ENCODE data around the gene EID2B.

EID2B gene

DNA sequence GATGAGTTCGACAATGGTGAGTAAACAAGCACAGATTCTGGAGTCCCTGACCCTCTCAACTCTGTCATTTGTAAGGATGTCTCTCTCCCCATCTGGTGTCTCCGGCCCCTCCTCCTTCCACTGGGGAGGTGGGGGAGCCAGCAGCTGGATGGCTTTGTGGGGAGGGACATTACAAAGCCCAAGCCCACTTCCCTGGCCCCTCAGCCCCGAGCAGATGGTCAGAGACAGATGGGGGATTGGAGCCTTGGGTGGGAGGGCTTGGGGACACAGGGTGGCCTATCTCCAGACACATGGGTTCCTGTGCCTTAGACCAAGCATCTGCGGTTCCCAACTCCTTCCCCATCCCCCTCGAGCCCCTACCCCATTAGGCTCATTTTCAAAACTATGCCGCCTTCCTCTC is 49.5 kb downstream of the EID2B start:
- ChIA-PET CTCF (interaction anchor here (1.1 kb wide), 1 partner anchor 9 kb away, joined by 5 read pairs; no protein-coding TSS in a partner anchor), POLR2A (interaction anchor here (0.6 to 2.9 kb wide), 3 partner anchors 14 to 44 kb away, joined by 3 to 11 read pairs (median 6); partner anchors contain the start of gene DLL3)
- TF ChIP-seq ZNF394 (tag by site-specific recombination; IDR thresholded peaks at IDR 0.05; ENCODE audit: borderline replicate concordance) (no peak), ZBTB20 (tag by site-specific recombination; IDR thresholded peaks at IDR 0.05) (no peak), KLF1 (tag by site-specific recombination; IDR thresholded peaks at IDR 0.05) (no peak), ZFP37 (tag by site-specific recombination; IDR thresholded peaks at IDR 0.05) (no peak), HOXC10 (CRISPR knock-in tag; IDR thresholded peaks at IDR 0.05) (no peak), ZBTB8A (tag by site-specific recombination; IDR thresholded peaks at IDR 0.05) (no peak), ZNF221 (tag by site-specific recombination; IDR thresholded peaks at IDR 0.05; ENCODE audit: borderline replicate concordance) (no peak), ZNF623 (tag by site-specific recombination; IDR thresholded peaks at IDR 0.05) (no peak), GLI4 (tag by site-specific recombination; IDR thresholded peaks at IDR 0.05) (no peak), ZNF830 (tag by site-specific recombination; IDR thresholded peaks at IDR 0.05; ENCODE audit: low read depth) (no peak)
- TF ChIP-seq, protein P1, sequence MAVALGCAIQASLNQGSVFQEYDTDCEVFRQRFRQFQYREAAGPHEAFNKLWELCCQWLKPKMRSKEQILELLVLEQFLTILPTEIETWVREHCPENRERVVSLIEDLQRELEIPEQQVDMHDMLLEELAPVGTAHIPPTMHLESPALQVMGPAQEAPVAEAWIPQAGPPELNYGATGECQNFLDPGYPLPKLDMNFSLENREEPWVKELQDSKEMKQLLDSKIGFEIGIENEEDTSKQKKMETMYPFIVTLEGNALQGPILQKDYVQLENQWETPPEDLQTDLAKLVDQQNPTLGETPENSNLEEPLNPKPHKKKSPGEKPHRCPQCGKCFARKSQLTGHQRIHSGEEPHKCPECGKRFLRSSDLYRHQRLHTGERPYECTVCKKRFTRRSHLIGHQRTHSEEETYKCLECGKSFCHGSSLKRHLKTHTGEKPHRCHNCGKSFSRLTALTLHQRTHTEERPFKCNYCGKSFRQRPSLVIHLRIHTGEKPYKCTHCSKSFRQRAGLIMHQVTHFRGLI (tag by site-specific recombination; IDR thresholded peaks at IDR 0.05) = no peak
- TF ChIP-seq, protein P2, sequence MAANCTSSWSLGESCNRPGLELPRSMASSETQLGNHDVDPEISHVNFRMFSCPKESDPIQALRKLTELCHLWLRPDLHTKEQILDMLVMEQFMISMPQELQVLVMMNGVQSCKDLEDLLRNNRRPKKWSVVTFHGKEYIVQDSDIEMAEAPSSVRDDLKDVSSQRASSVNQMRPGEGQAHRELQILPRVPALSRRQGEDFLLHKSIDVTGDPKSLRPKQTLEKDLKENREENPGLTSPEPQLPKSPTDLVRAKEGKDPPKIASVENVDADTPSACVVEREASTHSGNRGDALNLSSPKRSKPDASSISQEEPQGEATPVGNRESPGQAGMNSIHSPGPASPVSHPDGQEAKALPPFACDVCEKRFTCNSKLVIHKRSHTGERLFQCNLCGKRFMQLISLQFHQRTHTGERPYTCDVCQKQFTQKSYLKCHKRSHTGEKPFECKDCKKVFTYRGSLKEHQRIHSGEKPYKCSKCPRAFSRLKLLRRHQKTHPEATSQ (tag by site-specific recombination; IDR thresholded peaks at IDR 0.05) = no peak

GRCh38 chr19:39481676-39482075 is 51.0 kb downstream of the EID2B start:
- ChIA-PET CTCF (interaction anchor here (0.8 to 1.1 kb wide), 5 partner anchors 14 to 58 kb away, joined by 3 to 6 read pairs (median 3); partner anchors contain the start of genes EID2 and EID2B), POLR2A (interaction anchor here (0.9 to 1.6 kb wide), 7 partner anchors 17 to 51 kb away, joined by 3 to 7 read pairs (median 5); partner anchors contain the start of genes DLL3, EID2B and RPS16)
- H3K4me3 ChIP-seq (ENCODE audit: low read depth, low read length) = peak overlapping the region; percentile 65
- peaks cover 41 to 61% of the 10 kb centered on the region in 2 experiments for H3K36me3 ChIP-seq (ENCODE audit: control insufficient read depth in 2 of 2, insufficient read depth in 1 of 2, low read length in 2 of 2)
- TF ChIP-seq ZNF776 (tag by site-specific recombination; IDR thresholded peaks at IDR 0.05; ENCODE audit: borderline replicate concordance) (no peak), ZFP41 (tag by site-specific recombination; IDR thresholded peaks at IDR 0.05; ENCODE audit: borderline replicate concordance) (no peak), ZNF837 (tag by site-specific recombination; IDR thresholded peaks at IDR 0.05) (no peak), ZNF560 (tag by site-specific recombination; IDR thresholded peaks at IDR 0.05; ENCODE audit: borderline replicate concordance) (no peak), ZNF311 (tag by site-specific recombination; IDR thresholded peaks at IDR 0.05; ENCODE audit: borderline replicate concordance) (no peak), ZFP3 (tag by site-specific recombination; IDR thresholded peaks at IDR 0.05; ENCODE audit: low read depth) (no peak), GLI4 (tag by site-specific recombination; IDR thresholded peaks at IDR 0.05) (no peak), ZNF214 (tag by site-specific recombination; IDR thresholded peaks at IDR 0.05; ENCODE audit: borderline replicate concordance) (no peak), REPIN1 (tag by site-specific recombination; IDR thresholded peaks at IDR 0.05; ENCODE audit: low read depth) (no peak), ZNF843 (tag by site-specific recombination; IDR thresholded peaks at IDR 0.05) (no peak)
- TF ChIP-seq, protein P3, sequence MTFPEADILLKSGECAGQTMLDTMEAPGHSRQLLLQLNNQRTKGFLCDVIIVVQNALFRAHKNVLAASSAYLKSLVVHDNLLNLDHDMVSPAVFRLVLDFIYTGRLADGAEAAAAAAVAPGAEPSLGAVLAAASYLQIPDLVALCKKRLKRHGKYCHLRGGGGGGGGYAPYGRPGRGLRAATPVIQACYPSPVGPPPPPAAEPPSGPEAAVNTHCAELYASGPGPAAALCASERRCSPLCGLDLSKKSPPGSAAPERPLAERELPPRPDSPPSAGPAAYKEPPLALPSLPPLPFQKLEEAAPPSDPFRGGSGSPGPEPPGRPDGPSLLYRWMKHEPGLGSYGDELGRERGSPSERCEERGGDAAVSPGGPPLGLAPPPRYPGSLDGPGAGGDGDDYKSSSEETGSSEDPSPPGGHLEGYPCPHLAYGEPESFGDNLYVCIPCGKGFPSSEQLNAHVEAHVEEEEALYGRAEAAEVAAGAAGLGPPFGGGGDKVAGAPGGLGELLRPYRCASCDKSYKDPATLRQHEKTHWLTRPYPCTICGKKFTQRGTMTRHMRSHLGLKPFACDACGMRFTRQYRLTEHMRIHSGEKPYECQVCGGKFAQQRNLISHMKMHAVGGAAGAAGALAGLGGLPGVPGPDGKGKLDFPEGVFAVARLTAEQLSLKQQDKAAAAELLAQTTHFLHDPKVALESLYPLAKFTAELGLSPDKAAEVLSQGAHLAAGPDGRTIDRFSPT (tag by site-specific recombination; IDR thresholded peaks at IDR 0.05) = no peak
- TF ChIP-seq, protein P4, sequence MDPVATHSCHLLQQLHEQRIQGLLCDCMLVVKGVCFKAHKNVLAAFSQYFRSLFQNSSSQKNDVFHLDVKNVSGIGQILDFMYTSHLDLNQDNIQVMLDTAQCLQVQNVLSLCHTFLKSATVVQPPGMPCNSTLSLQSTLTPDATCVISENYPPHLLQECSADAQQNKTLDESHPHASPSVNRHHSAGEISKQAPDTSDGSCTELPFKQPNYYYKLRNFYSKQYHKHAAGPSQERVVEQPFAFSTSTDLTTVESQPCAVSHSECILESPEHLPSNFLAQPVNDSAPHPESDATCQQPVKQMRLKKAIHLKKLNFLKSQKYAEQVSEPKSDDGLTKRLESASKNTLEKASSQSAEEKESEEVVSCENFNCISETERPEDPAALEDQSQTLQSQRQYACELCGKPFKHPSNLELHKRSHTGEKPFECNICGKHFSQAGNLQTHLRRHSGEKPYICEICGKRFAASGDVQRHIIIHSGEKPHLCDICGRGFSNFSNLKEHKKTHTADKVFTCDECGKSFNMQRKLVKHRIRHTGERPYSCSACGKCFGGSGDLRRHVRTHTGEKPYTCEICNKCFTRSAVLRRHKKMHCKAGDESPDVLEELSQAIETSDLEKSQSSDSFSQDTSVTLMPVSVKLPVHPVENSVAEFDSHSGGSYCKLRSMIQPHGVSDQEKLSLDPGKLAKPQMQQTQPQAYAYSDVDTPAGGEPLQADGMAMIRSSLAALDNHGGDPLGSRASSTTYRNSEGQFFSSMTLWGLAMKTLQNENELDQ (tag by site-specific recombination; IDR thresholded peaks at IDR 0.05; ENCODE audit: low read depth) = no peak
- H3K4me1 ChIP-seq (ENCODE audit: control insufficient read depth, insufficient read depth, low read length) = peaks cover 15% of the 10 kb centered on the region
- peak overlapping the region; percentile 88 for H3K27ac ChIP-seq (ENCODE audit: extremely low read depth, low read depth, low read length)
- H3K9me3 ChIP-seq (ENCODE audit: control insufficient read depth, insufficient read depth, low read depth, low read length) = no peaks in the 10 kb centered on the region

More for the DNA sequence above, 49.5 kb downstream of the EID2B start:
- H3K36me3 ChIP-seq (ENCODE audit: control insufficient read depth in 2 of 2, insufficient read depth in 1 of 2, low read length in 2 of 2) = peaks cover 50 to 62% of the 10 kb centered on the region in 2 experiments
- no peak overlapping the region for H3K27ac ChIP-seq (ENCODE audit: extremely low read depth, low read depth, low read length)
- H3K4me3 ChIP-seq (ENCODE audit: low read depth, low read length) = no peak overlapping the region
- peaks cover 15% of the 10 kb centered on the region for H3K4me1 ChIP-seq (ENCODE audit: control insufficient read depth, insufficient read depth, low read length)
- H3K9me3 ChIP-seq (ENCODE audit: control insufficient read depth, insufficient read depth, low read depth, low read length) = no peaks in the 10 kb centered on the region
